Measurements from ENCODE around the gene HECW1. TPM values are rescaled to one million over a fixed set of nuclear protein-coding genes. Genes with fewer than 3 reads are reported as not detected.

HECW1 gene
- total RNA-seq, 1 donor from 2014 or later, result 1.6 TPM

- Histone ChIP-seq H3K4me3 (no peak overlapping the region), H3K4me1 (peaks cover 5% of the 10 kb centered on the region), H3K27me3 (no peaks in the 10 kb centered on the region), H3K9me3 (no peaks in the 10 kb centered on the region), H3K27ac (no peak overlapping the region), H3K36me3 (no peaks in the 10 kb centered on the region)
- no peak for TF ChIP-seq CTCF (IDR thresholded peaks at IDR 0.05)
- ATAC-seq, result no peak
- DNase-seq, result no peak
- intact Hi-C loops (cut with DNase I), result no loop called here
These were observed 438.0 kb downstream of the HECW1 start for GRCh38 chr7:43550427-43550826.

- Histone ChIP-seq H3K27ac (no peak overlapping the region), H3K4me1 (peaks cover 5% of the 10 kb centered on the region), H3K4me3 (no peak overlapping the region), H3K9me3 (no peaks in the 10 kb centered on the region), H3K27me3 (no peaks in the 10 kb centered on the region), H3K36me3 (no peaks in the 10 kb centered on the region)
- intact Hi-C loops (cut with DNase I), result no loop called here
- ATAC-seq (no peak), DNase-seq (no peak)
- TF ChIP-seq CTCF (IDR thresholded peaks at IDR 0.05), result no peak
These were observed 439.7 kb downstream of the HECW1 start for GRCh38 chr7:43552122-43552521.

GRCh38 chr7:43553999-43554398, 441.6 kb downstream of the HECW1 start:
- peak overlapping the region; percentile 71 for H3K27ac ChIP-seq
- no peaks in the 10 kb centered on the region for H3K9me3 ChIP-seq
- H3K4me3 ChIP-seq, result no peak overlapping the region
- TF ChIP-seq CTCF (IDR thresholded peaks at IDR 0.05), result no peak
- H3K36me3 ChIP-seq, result no peaks in the 10 kb centered on the region
- DNase-seq (peak; percentile 69), ATAC-seq (peak; percentile 89)
- no peaks in the 10 kb centered on the region for H3K27me3 ChIP-seq
- intact Hi-C loops (cut with DNase I), result no loop called here
- peaks cover 5% of the 10 kb centered on the region for H3K4me1 ChIP-seq

GRCh38 chr7:43554423-43554822, 442.0 kb downstream of the HECW1 start:
- Histone ChIP-seq H3K27ac (no peak overlapping the region), H3K4me1 (peaks cover 5% of the 10 kb centered on the region), H3K36me3 (no peaks in the 10 kb centered on the region), H3K4me3 (no peak overlapping the region), H3K9me3 (no peaks in the 10 kb centered on the region), H3K27me3 (no peaks in the 10 kb centered on the region)
- TF ChIP-seq CTCF (IDR thresholded peaks at IDR 0.05), result no peak
- intact Hi-C loops (cut with DNase I), result no loop called here
- ATAC-seq, result no peak
- no peak for DNase-seq

DNA sequence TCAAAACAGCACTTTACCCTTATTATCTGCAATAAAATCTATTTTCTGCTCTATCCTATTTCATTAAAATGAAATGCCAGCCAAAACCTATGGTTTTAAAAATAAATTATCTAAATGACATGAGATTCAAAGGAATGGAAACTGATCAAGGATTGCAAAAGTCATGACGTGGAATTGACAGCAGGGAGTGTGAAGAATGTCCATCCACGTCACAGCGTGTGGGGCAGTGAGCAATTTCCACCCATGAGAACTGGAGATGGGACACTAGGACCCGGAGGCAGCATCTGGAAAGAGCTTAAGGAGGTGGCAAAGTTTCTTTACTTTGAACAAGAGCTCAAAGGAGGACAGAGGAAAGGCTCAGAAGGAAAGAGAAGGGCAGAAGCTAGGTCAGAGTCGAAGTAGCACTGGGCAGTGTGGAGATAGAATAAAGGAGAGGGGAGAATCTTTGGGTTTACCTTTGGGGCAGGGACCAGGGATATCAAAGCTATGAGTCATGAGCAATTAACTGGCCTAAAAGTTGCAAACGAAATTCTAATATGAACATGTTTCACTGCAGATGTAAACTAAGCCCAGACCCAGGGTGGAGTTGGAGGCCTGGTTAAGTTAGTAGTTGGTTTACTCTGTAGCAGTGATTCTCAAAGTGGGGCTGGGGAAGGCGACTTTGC, 445.5 kb downstream of the HECW1 start:
- no peak overlapping the region for H3K27ac ChIP-seq
- no peaks in the 10 kb centered on the region for H3K9me3 ChIP-seq
- H3K27me3 ChIP-seq, result no peaks in the 10 kb centered on the region
- H3K36me3 ChIP-seq, result no peaks in the 10 kb centered on the region
- intact Hi-C loops (cut with DNase I), result no loop called here
- ATAC-seq, result no peak
- TF ChIP-seq CTCF (IDR thresholded peaks at IDR 0.05), result no peak
- H3K4me1 ChIP-seq, result peaks cover 5% of the 10 kb centered on the region
- no peak for DNase-seq
- no peak overlapping the region for H3K4me3 ChIP-seq
